ENCODE results near the gene GAD2. TPM values are rescaled to one million over a fixed set of nuclear protein-coding genes. Genes with fewer than 3 reads are reported as not detected.
"Not testable (repeated sequence)": the region's sequence is repeated elsewhere in the genome, so short reads cannot be mapped to it uniquely, and the experiment has no call there.

Gene GAD2
- total and polyA plus RNA-seq, 10 donors: not detected

DNA sequence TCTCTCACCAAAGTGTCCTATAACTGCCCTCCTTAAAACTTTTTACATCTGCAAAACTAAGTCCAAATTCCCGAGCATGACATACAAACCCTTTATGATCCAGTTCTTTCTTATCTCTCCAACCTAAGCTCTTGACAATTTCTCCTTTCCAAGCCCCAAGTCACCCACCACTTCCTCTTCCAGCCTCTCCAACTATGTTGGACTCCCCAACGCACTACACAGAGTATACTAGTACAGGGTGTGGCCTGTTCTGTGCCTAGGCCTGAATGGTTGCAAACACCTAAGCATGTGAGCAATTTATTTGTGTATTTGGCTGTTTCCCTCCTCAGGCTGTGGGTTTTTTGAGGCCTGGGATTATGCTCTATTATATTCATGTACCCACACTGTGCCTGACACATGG lies 120.4 kb downstream of the GAD2 start:
- TF ChIP-seq, protein P1, sequence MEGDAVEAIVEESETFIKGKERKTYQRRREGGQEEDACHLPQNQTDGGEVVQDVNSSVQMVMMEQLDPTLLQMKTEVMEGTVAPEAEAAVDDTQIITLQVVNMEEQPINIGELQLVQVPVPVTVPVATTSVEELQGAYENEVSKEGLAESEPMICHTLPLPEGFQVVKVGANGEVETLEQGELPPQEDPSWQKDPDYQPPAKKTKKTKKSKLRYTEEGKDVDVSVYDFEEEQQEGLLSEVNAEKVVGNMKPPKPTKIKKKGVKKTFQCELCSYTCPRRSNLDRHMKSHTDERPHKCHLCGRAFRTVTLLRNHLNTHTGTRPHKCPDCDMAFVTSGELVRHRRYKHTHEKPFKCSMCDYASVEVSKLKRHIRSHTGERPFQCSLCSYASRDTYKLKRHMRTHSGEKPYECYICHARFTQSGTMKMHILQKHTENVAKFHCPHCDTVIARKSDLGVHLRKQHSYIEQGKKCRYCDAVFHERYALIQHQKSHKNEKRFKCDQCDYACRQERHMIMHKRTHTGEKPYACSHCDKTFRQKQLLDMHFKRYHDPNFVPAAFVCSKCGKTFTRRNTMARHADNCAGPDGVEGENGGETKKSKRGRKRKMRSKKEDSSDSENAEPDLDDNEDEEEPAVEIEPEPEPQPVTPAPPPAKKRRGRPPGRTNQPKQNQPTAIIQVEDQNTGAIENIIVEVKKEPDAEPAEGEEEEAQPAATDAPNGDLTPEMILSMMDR (IDR thresholded peaks at IDR 0.05 in 8 of 11, conservative IDR thresholded peaks at IDR 0.05 in 3 of 11): no peak
- TF ChIP-seq POLR2AphosphoS5 (IDR thresholded peaks at IDR 0.05) (no peak), POLR2A (IDR thresholded peaks at IDR 0.05) (no peak)
- WGBS, 5 donors: 40 to 70% (median 69%) methylated on average over 2 of the region's 2 CpGs
- H3K9me3 ChIP-seq: peaks cover 0 to 23% (median 18%) of the 10 kb centered on the region in 8 donors
- H3K4me3 ChIP-seq: no peak overlapping the region
- H3K36me3 ChIP-seq: no peaks in the 10 kb centered on the region
- DNase-seq: no peak
- H3K27ac ChIP-seq: peak overlapping the region in 1 of 8 donors; percentile 82
- intact Hi-C loops (cut with DNase I; ENCODE audit: low total_unique reads): loop anchor here (5.0 to 10.0 kb wide), 2 partner anchors 220 to 388 kb away; no protein-coding TSS in a partner anchor
- peaks cover 0 to 21% (median 9%) of the 10 kb centered on the region in 6 donors for H3K4me1 ChIP-seq
- H3K27me3 ChIP-seq (replicated peaks in 1 of 7): no peaks in the 10 kb centered on the region

DNA sequence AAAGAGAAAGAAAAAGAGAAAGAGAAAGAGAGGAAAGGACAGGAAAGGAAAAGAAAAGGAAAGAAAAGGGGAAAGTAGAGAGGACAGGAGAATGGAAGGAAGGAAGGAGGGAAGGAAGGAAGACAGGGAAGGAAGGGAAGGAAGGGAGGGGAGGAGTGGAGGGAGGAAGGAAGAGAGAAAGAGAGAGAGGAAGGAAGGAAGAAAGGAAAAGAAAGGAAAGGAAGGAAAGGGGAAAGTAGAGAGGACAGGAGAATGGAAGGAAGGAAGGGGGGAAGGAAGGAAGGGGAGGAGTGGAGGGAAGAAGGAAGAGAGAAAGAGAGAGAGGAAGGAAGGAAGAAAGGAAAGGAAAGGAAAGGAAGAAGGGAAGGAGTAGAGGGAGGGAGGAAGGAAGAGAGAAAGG lies 125.1 kb downstream of the GAD2 start:
- intact Hi-C loops (cut with DNase I; ENCODE audit: low total_unique reads): no loop called here
- H3K27ac ChIP-seq: no peak overlapping the region
- H3K27me3 ChIP-seq (replicated peaks in 1 of 7): no peaks in the 10 kb centered on the region
- TF ChIP-seq POLR2AphosphoS5 (IDR thresholded peaks at IDR 0.05): no peak
- TF ChIP-seq, protein P1 (IDR thresholded peaks at IDR 0.05 in 8 of 11, conservative IDR thresholded peaks at IDR 0.05 in 3 of 11): no peak
- TF ChIP-seq POLR2A (IDR thresholded peaks at IDR 0.05): no peak
- no peaks in the 10 kb centered on the region for H3K9me3 ChIP-seq
- no peak for DNase-seq
- H3K4me1 ChIP-seq: peaks cover 0 to 4% (median 0%) of the 10 kb centered on the region in 6 donors
- H3K4me3 ChIP-seq: no peak overlapping the region
- no peaks in the 10 kb centered on the region for H3K36me3 ChIP-seq

DNA sequence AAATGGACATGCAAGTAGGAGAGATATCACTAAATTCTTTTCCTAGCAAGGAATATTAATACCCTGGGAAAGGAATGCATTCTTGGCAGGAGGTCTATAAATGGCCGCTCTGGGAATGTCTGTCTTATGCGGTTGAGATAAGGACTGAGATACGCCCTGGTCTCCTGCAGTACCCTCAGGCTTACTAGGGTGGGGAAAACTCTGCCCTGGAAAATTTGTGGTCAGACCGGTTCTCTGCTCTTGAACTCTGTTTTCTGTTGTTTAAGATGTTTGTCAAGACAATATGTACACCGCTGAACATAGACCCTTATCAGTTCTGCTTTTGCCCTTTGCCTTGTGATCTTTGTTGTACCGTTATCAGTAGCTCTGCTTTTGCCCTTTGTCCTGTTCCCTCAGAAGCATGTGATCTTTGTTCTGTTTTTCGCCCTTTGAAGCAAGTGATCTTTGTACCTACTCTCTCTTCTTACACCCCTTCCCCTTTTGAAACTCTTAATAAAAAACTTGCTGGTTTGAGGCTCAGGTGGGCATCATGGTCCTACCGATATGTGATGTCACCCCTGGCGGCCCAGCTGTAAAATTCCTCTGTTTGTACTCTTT lies 132.3 kb downstream of the GAD2 start:
- H3K27ac ChIP-seq; intact Hi-C loops (cut with DNase I; ENCODE audit: low total_unique reads); H3K27me3 ChIP-seq (replicated peaks in 1 of 7); H3K4me3 ChIP-seq; H3K36me3 ChIP-seq; H3K4me1 ChIP-seq; DNase-seq: not testable (repeated sequence)
- H3K9me3 ChIP-seq: peaks cover 0 to 14% (median 6%) of the 10 kb centered on the region in 8 donors
- whole genome bisulfite sequencing, 5 donors: 79 to 92% (median 90%) methylated on average over 9 of the region's 9 CpGs

Other genes with a start within 250 kb of the GAD2 start
- gene APBB1IP, start 221.6 kb downstream of the GAD2 start, total RNA-seq: 100 to 1,000 TPM in 1 of 7 donors, 10 to 100 TPM in 6; 67.8 to 136 (median 84.6) TPM
- 10 to 100 TPM; 19.7 to 24.9 (median 21.8) TPM for gene APBB1IP, start 221.6 kb downstream of the GAD2 start, polyA plus RNA-seq